HFFc6 (cell line): ENCODE data around the gene CHST11. TPM values are rescaled to one million over a fixed set of nuclear protein-coding genes. Genes with fewer than 3 reads are reported as not detected.

Experiments
- DNase-seq: peaks from one replicate; pipeline ENCODE4 v3.0.0-alpha.2; 2018
- H3K27ac Mint-ChIP-seq: 2 replicates; pipeline ENCODE4 v1.8.0; 2020; ENCODE audit warnings: mild to moderate bottlenecking, mixed read lengths
- H3K27me3 Mint-ChIP-seq: 2 replicates; pipeline ENCODE4 v1.8.0; 2021; ENCODE audit warnings: mild to moderate bottlenecking, moderate library complexity, mixed read lengths; ENCODE audit not compliant: insufficient read depth
- H3K36me3 Mint-ChIP-seq: 2 replicates; pipeline ENCODE4 v1.8.0; 2021; ENCODE audit warnings: low read depth, mixed read lengths
- H3K4me1 Mint-ChIP-seq: 2 replicates; pipeline ENCODE4 v1.8.0; 2020; ENCODE audit warnings: low read depth, mixed read lengths
- H3K4me3 Mint-ChIP-seq: 2 replicates; pipeline ENCODE4 v1.8.0; 2020; ENCODE audit warnings: mild to moderate bottlenecking, moderate library complexity, mixed read lengths
- H3K9me3 Mint-ChIP-seq: 2 replicates; pipeline ENCODE4 v1.8.0; 2020; ENCODE audit warnings: mild to moderate bottlenecking, mixed read lengths
- CTCF ChIP-seq: fragments of 200-600 bp; sonication (generic); IDR thresholded peaks from 2 replicates; pipeline ENCODE4 v1.5.0; 2021; ENCODE audit warnings: antibody characterized with exemption, mild to moderate bottlenecking
- total RNA-seq, 6 experiments: library from RNA; stranded (reverse); fragmentation: NEBNext Ultra II Directional; extraction: Animal tissue kit (Norgen Biotek cat#: 25700); gene quantifications; 2 replicates in 1 of 6; 3 replicates in 5 of 6; pipeline ENCODE4 v1.2.3, GENCODE V29; 2021

The CHST11 gene
- total RNA-seq, 6 experiments from 2014 or later, result 2.4 to 4.3 (median 3.8) TPM

GRCh38 chr12:104738331-104738730 is 281.6 kb downstream of the CHST11 start:
- no peaks in the 10 kb centered on the region for H3K9me3 Mint-ChIP-seq
- H3K27me3 Mint-ChIP-seq, result peaks cover 7% of the 10 kb centered on the region
- no peak overlapping the region for H3K4me3 Mint-ChIP-seq
- no peak for DNase-seq
- no peaks in the 10 kb centered on the region for H3K36me3 Mint-ChIP-seq
- H3K27ac Mint-ChIP-seq, result no peak overlapping the region
- H3K4me1 Mint-ChIP-seq, result peaks cover 43% of the 10 kb centered on the region
- TF ChIP-seq CTCF, result no peak

GRCh38 chr12:104738776-104739642 is 282.3 kb downstream of the CHST11 start:
- TF ChIP-seq CTCF, result no peak
- no peaks in the 10 kb centered on the region for H3K9me3 Mint-ChIP-seq
- no peaks in the 10 kb centered on the region for H3K36me3 Mint-ChIP-seq
- H3K4me3 Mint-ChIP-seq, result no peak overlapping the region
- DNase-seq, result no peak
- peaks cover 9% of the 10 kb centered on the region for H3K27me3 Mint-ChIP-seq
- no peak overlapping the region for H3K27ac Mint-ChIP-seq
- H3K4me1 Mint-ChIP-seq, result peaks cover 43% of the 10 kb centered on the region

DNA sequence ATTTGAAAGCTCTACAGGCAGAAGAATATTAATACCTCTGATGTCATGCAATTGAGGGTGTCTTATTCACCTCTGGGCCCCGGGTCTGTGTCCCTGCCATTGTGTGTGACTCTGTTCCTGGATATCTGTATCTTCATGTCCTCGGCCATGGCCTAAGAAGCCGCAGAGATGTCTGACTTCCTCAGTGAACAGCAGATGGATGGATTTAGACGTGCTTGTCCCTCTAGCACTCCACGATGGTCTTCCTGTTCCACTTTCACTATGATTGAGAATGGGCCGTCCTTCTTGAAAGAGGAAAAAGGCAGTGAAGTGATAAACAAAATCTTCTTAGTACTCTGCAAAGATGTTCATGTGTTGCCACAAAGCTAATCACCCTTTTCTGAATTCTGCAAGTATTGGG is 283.9 kb downstream of the CHST11 start:
- Mint-ChIP-seq H3K27me3 (peaks cover 14% of the 10 kb centered on the region), H3K36me3 (no peaks in the 10 kb centered on the region), H3K4me3 (peak overlapping the region; percentile 20; the same call in 1 of the 2 replicates), H3K27ac (no peak overlapping the region), H3K9me3 (no peaks in the 10 kb centered on the region), H3K4me1 (peaks cover 29% of the 10 kb centered on the region)
- TF ChIP-seq CTCF, result no peak
- DNase-seq, result no peak

GRCh38 chr12:104741077-104741476 is 284.3 kb downstream of the CHST11 start:
- peak overlapping the region; percentile 20; the same call in 1 of the 2 replicates for H3K4me3 Mint-ChIP-seq
- no peaks in the 10 kb centered on the region for H3K36me3 Mint-ChIP-seq
- DNase-seq, result no peak
- H3K4me1 Mint-ChIP-seq, result peaks cover 25% of the 10 kb centered on the region
- H3K27ac Mint-ChIP-seq, result no peak overlapping the region
- TF ChIP-seq CTCF, result no peak
- H3K9me3 Mint-ChIP-seq, result no peaks in the 10 kb centered on the region
- peaks cover 18% of the 10 kb centered on the region for H3K27me3 Mint-ChIP-seq

DNA sequence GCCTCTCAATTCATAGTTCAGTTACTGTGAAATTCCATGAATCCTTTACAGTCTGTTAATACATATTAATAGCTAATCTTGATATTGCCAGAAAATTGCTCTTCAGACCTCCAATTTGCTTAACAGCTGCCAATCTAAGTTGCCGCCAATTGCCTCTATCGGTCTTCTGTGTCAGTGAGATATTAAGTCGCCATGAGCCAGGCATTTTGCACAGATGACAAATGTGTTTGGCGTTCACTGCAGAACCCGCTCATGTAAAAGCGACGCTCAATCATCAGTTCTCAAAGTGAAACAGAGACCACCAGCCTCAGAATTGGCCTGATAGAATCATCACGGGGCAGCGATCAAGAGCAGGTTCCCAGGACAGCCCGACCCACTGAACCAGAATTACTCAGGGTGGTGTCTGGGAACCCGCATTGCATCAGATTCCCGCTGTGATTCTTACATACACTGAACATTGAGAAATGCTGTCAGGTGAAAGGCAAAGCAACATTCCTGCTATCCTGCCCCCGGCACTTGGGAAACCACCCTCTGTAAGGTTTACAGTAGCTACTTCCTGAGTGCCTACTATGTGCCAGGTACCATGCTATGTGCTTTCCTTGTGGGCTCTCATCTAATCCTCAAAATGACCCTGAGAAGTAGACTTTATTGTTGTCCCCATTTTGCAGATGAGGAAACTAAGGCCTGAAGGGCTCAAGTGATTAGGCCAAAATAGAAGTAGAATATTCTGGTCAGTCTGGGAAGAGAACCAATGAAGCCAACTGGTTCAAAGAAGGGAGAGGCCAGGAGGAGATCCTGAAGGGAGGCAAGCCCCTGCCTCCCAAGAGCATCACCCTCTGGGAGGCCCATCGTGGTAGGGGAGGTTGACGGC is 285.0 kb downstream of the CHST11 start:
- Mint-ChIP-seq H3K27ac (no peak overlapping the region), H3K4me3 (no peak overlapping the region), H3K9me3 (no peaks in the 10 kb centered on the region), H3K27me3 (peaks cover 18% of the 10 kb centered on the region), H3K36me3 (no peaks in the 10 kb centered on the region), H3K4me1 (peaks cover 19% of the 10 kb centered on the region)
- no peak for TF ChIP-seq CTCF
- no peak for DNase-seq
